Fibroblast of upper back skin (primary cell): ENCODE results near the gene MTHFD2.
A peak's percentile ranks its signal among the peaks of the same experiment; 100 is the strongest.
"Not testable (repeated sequence)": the region's sequence is repeated elsewhere in the genome, so short reads cannot be mapped to it uniquely, and the experiment has no call there.

Experiments
- DNase-seq: peaks from one replicate; pipeline ENCODE4 v3.0.0-alpha.2; 2013

Gene MTHFD2

GRCh38 chr2:74198461-74199274, at the start of gene MTHFD2:
MTHFD2 (plus strand) TSS chr2:74198615; CDS start chr2:74198642, 27 bp downstream.
- DNase-seq = peak; percentile 99

DNA sequence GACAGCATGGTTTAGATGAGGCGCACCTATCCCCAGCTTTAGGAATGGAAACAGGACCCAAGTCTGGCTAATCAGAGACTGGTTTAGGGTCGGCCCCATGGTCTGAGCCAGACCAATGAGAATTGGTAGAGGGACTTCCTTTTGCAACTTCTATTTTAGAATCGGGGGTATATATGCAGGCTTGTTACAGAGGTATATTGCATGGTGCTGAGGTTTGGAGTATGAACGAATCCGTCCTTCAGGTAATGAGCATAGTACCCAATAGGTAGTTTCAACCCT, 49.2 kb upstream of the MTHFD2 start:
- no peak for DNase-seq

GRCh38 chr2:74149570-74150319, 48.7 kb upstream of the MTHFD2 start:
- DNase-seq = no peak

- DNase-seq = no peak
Measured at GRCh38 chr2:74152954-74153353, 45.5 kb upstream of the MTHFD2 start.

- DNase-seq = no peak
Measured at GRCh38 chr2:74155830-74156229, 42.6 kb upstream of the MTHFD2 start.

DNA sequence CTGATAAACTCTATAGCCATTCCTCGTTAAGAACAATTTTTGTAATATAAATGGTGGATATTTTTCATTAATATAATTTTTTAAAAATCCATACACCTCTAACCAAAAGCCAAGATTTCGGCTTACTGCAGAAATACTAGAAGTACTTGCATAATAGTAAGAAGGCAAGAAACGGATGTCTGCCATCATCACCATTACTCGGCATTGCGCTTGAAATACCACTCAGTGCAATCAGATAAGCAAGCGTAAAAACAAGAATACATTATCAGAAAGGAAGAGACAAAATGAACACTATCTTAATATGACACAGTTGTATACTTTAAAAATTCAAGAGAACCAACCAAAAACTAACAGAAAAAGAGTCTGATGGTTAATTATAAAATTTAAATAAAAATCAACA, 35.5 kb upstream of the MTHFD2 start:
- DNase-seq = no peak

GRCh38 chr2:74164761-74165160, 33.7 kb upstream of the MTHFD2 start:
- DNase-seq = no peak

DNA sequence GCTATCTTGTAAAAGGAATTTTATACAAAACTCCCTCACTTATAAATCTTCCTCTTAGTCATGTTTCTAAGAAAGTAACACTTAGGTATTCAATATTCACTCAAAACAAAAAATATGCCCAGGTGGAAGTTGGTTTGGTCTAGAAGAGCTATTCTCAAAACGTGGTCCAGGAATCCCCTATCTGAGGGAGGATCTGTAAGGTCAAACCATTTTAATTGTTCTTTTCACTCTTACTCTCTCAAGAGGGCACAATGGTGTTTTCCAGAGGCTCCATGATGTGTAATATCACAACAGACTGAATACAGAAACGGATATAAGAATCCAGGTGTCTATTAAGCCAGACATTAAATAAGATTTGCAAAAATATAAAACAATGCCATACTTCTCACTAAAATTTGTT, 29.7 kb upstream of the MTHFD2 start:
- no peak for DNase-seq

DNA sequence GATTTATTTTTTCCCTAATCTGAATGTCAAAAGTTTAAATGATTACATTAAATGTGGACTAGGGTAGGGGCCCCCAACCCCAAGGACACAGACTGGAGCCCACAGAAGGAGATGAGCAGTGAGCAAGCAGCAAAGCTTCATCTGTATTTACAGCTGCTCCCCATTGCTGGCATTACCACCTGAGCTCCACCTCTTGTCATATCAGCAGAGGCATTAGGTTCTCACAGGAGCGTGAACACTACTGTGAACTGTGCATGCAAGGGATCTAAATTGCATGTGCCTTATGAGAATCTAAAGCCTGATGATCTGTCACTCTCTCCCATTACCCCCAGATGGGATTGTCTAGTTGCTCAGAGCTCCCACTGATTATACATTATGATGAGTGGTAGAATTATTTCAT, 23.5 kb upstream of the MTHFD2 start:
- DNase-seq = no peak

DNA sequence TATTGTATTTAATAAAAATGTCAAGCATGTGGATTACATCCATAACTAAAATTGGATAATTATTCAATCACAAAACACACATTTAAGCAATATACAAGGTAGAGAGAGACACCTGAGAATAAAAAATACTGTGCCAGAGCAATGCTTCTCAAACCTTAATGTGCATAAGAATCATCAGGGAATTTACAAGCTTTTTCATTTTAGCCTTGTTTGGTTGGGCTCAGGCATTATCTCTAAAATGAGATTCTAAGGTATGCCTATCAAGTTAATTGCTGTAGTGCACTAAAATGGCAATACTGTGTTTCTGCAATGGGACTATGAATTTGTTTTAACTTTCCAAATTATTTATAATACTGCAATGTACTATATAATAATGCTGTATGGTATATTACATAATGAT, 20.7 kb upstream of the MTHFD2 start:
- no peak for DNase-seq

DNA sequence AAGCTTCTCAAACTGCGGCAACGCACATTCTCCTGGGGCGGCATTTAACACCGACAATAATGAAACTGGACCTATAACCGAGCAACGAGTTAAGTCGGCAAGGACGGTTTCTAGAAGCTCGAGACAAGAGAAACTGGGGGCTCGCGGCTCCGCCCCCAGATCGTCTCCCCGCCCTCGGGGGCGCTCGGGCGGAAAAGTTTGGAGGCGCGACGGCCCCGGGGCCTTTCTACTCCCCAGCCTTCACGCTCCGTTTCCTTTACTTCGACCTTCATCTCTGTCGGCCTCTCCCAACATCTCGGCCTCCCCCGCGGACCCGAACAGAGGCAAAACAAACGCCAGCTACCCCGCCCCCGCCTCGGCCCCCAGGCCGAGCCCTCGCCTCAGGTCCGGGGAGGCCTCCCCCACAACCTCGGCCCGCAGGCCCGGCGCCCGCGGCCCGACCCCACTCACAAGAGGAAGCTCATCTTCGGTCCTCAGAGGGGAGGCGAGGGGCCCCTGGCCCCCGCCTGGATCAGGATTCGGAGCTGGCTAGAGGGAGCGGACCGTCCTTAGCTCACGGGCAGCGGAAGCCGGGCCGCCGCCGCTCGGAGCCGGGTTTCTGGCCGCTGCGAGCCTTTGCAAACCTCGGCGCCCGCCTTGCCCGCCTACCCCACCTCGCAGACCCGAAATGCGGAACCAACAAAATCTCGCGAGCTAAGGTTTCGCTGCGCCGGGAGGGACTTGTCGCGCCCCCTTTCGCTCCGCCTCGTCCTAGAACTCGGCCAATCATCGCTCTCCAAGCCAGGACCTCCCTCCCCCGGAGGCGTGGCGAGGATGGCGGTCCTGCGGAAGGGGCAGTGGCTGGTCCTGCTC, 20.0 kb upstream of the MTHFD2 start, which contains the start of gene MOB1A:
Gene MOB1A (minus strand): TSS at position 669 of the 852 bp plus-strand sequence. CDS start 205 bp downstream, at position 464.
- peak; percentile 98 for DNase-seq

- DNase-seq = no peak
Measured at GRCh38 chr2:74179063-74179865, 19.2 kb upstream of the MTHFD2 start.

- DNase-seq = no peak
Measured at GRCh38 chr2:74181739-74182138, 16.7 kb upstream of the MTHFD2 start.

GRCh38 chr2:74183878-74184277, 14.5 kb upstream of the MTHFD2 start:
- DNase-seq = no peak

GRCh38 chr2:74186038-74186437, 12.4 kb upstream of the MTHFD2 start:
- no peak for DNase-seq

DNA sequence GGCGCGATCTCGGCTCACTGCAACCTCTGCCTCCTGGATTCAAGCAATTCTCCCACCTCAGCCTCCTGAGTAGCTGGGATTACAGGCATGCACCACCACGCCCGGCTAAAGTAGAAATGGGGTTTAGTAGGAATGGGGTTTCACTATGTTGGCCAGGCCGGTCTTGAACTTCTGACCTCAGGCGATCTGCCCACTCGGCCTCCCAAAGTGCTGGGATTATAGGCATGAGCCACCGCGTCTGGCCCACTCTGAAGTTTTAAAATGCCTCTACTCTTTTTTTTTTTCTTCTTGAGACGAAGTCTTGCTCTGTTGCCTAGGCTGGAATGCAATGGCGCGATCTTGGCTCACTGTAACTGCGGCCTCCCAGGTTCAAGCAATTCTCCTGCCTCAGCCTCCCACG, 11.7 kb upstream of the MTHFD2 start:
- not testable (repeated sequence) for DNase-seq

DNA sequence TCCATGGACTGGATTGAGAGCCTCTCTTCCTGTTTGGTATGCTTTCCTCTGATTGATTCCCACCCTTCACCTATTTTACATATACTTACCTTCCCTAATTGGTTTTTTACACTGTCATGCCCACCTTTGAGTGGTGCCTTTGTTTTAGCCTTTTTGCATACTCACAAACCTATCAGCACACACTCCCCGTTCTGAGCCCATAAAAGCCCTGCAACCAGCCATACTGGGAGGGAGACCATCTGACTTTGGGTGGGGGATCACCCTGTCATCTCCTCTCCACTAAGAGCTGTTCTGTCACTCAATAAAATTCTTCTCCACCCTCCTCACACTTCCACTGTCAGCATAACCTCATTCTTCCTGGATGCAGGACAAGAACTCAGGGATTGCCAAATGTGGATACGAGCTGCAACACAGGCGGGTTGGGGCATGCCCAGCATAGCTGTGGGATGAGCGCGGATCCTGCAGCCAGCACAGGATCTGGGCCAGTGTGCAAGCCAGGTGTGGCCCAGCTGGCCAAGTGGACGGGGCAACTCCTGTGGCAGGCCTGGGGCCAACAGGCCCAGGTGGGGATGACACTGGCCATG, 10.3 kb upstream of the MTHFD2 start:
- DNase-seq = peak; percentile 78

DNA sequence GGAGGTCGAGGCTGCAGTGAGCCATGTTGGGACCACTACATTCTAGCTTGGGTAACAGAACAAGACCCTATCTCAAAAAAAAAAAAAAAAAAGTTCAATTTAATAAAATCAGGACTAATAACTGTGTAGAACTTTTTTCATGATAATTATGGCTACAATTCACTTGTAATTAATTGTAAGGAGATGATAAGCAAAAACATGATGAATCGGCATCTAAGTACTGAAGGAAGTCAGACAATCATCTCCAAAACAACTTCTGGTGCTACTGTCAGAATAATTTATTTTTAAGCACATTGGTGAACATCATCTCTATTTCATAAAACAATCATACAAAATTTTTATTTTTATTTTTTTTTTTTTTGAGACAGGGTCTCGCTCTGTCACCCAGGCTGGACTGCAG, 9.7 kb upstream of the MTHFD2 start:
- DNase-seq = no peak

DNA sequence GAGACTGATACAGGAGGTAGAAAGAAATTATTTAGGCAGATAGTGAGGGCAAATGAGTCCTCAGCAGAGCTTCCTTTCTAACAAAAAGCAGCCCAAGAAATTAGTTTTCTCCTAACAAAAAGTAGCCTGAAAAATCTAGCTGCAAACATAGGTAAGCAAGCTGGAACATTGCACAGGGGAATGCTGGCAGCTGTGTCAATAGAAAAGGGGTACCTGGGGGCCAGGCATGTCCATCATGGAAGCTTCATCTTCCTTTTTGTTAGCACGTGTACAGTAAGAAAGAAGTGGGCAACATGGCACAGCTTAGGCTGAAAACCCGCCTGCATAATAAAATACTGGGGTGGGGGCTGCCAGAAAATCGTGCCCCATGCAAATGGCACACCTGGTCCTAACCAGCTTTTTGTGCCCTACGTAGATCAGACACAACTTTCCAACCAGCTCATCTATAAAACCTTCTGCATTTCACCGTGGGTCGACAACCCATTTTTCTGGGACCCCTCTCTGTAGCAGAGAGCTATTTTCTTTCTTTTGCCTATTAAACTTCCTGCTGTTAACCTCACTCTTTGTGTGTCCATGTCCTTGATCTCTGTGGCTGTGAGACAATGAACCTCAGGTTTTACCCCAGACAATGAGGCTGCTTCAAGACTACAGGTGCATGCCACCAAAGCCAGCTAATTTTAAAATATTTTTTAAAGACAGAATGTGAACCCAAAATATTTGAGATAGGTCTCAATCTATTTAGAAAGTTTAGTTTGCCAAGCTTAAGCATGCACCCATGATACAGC, 6.6 kb upstream of the MTHFD2 start:
- no peak for DNase-seq

- no peak for DNase-seq
Measured at GRCh38 chr2:74194799-74195198, 3.6 kb upstream of the MTHFD2 start.

DNA sequence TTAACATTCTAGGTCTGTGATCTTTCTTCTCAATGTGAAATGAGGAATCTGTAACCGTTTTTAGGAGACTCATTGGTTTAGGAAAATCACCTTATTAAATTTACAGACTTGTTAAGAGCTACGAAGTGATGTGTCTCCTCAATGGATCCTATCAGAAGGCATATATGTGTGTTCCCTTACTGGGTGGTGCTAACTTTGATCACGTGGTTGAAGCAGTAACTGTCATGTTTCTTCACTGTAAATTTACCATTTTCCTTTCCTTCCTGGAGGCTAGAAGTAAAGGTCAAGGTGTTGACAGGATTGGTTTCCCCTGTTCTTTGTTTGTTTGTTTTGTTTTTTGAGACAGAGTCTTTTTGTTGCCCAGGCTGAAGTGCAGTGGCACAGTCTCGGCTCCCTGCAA, 1.4 kb upstream of the MTHFD2 start:
- no peak for DNase-seq
